K562 (cell line): ENCODE data around the gene HYAL1. TPM values are rescaled to one million over a fixed set of nuclear protein-coding genes. Genes with fewer than 3 reads are reported as not detected.

Experiments used
- ATF3 ChIP-seq, 2 experiments: fragments of 450-650 bp in 1 of 2; sonication (generic) in 1 of 2; formaldehyde crosslinking in 1 of 2; IDR thresholded peaks in 1 of 2; conservative IDR thresholded peaks in 1 of 2; 2 replicates each; pipeline versions ENCODE4 v1.6.1 to v1.8.1; 2016 to 2023; ENCODE audit warnings: mild to moderate bottlenecking in 2 of 2, moderate library complexity in 2 of 2, inconsistent platforms in 1 of 2, missing genetic modification reagents in 1 of 2
- ATF4 ChIP-seq: fragments of 450-650 bp; formaldehyde crosslinking; IDR thresholded peaks from 2 replicates; pipeline ENCODE4 v1.4.0; 2022; ENCODE audit warnings: mild to moderate bottlenecking, moderate library complexity
- ELK1 ChIP-seq: sonication (generic); formaldehyde crosslinking; IDR thresholded peaks from 2 replicates; pipeline ENCODE4 v1.8.1; 2022; ENCODE audit warnings: missing genetic modification reagents
- ETV6 ChIP-seq, 3 experiments: fragments of 150-350 bp in 1 of 3; sonication (generic) in 1 of 3; formaldehyde crosslinking in 1 of 3; IDR thresholded peaks; 2 replicates each; pipeline versions ENCODE4 v1.6.1 to v1.8.0; 2014 to 2022; ENCODE audit warnings: borderline replicate concordance in 2 of 3, low read depth in 2 of 3, antibody characterized with exemption in 1 of 3, low read length in 1 of 3, mild to moderate bottlenecking in 1 of 3, missing genetic modification reagents in 1 of 3
- FOXO4 ChIP-seq: fragments of 450-650 bp; formaldehyde crosslinking; IDR thresholded peaks from 2 replicates; pipeline ENCODE4 v1.4.0; 2020; ENCODE audit warnings: mild to moderate bottlenecking, moderate library complexity
- HINFP ChIP-seq: fragments of 450-650 bp; conservative IDR thresholded peaks from 2 replicates; pipeline ENCODE4 v1.6.1; 2016; ENCODE audit warnings: missing genetic modification characterization, low read depth, mild to moderate bottlenecking, control low read depth, missing compliant biosample characterization
- KLF6 ChIP-seq: fragments of 250-450 bp; sonication (Bioruptor Pico); IDR thresholded peaks from 2 replicates; pipeline ENCODE4 v1.4.0; 2020; ENCODE audit warnings: mild to moderate bottlenecking, moderate library complexity, borderline replicate concordance
- MXI1 ChIP-seq: IDR thresholded peaks from 2 replicates; pipeline ENCODE4 v1.6.1; 2011; ENCODE audit warnings: low read depth, mild to moderate bottlenecking, improper control_type of control experiment, low read length
- NFIC ChIP-seq: fragments of 450-650 bp; IDR thresholded peaks from 2 replicates; pipeline ENCODE4 v1.6.1; 2017; ENCODE audit warnings: mild to moderate bottlenecking, inconsistent platforms
- RBFOX2 ChIP-seq: fragments of 200-400 bp; formaldehyde crosslinking; IDR thresholded peaks from 2 replicates; pipeline ENCODE4 v1.6.1; 2017; ENCODE audit warnings: low read depth, mild to moderate bottlenecking, low read length, moderate library complexity
- ZBTB17 ChIP-seq: fragments of 450-650 bp; formaldehyde crosslinking; IDR thresholded peaks from 2 replicates; pipeline ENCODE4 v1.4.0; 2020; ENCODE audit warnings: mild to moderate bottlenecking
- ZBTB5 ChIP-seq: fragments of 450-650 bp; IDR thresholded peaks from 2 replicates; pipeline ENCODE4 v1.6.1; 2017; ENCODE audit warnings: antibody characterized with exemption
- ZFP1 ChIP-seq: fragments of 450-650 bp; formaldehyde crosslinking; IDR thresholded peaks from 2 replicates; pipeline ENCODE4 v1.4.0; 2020; ENCODE audit warnings: mild to moderate bottlenecking, mixed read lengths
- ZFX ChIP-seq: sonication (generic); formaldehyde crosslinking; IDR thresholded peaks from 2 replicates; pipeline ENCODE4 v1.8.0; 2022; ENCODE audit warnings: mild to moderate bottlenecking, missing genetic modification reagents, moderate library complexity
- polyA plus RNA-seq, 8 experiments: library from polyadenylated mRNA; depleted of rRNA in 4 of 8; stranded (reverse) in 5 of 8; unstranded in 3 of 8; fragments of >200 nt; fragmentation: Nextera tagmentation in 2 of 8; fragmentation: Illumina TruSeq in 1 of 8; extraction: Ambion mirVana in 2 of 8; extraction: Trizol in 1 of 8; gene quantifications; 2 replicates each; pipeline versions ENCODE4 v1.2.1 to v1.2.3, GENCODE V29; 2011 to 2014; ENCODE audit warnings: inconsistent platforms in 1 of 8, missing spikeins in 1 of 8
- total RNA-seq, 7 experiments: library from RNA; depleted of rRNA in 6 of 7; stranded (reverse); fragments of >200 nt in 6 of 7; fragmentation: Illumina TruSeq in 2 of 7; extraction: Trizol in 2 of 7; gene quantifications; 2 replicates each; pipeline versions ENCODE4 v1.2.1 to v1.2.3, GENCODE V29; 2011 to 2021; ENCODE audit warnings: low replicate concordance in 1 of 7

HYAL1 gene
- total and polyA plus RNA-seq, 9 of the 15 experiments (the other 6 are each of a cell fraction or from before 2014, with no cell fraction given), result 1.4 to 8.5 (median 4.7) TPM

GRCh38 chr3:50298836-50299637 lies 4.3 kb downstream of the HYAL1 start, which contains the start of the genes HYAL3 and NAA80 (continued):
- TF ChIP-seq HINFP (no peak), KLF6 (CRISPR knock-in tag) (no peak), ZBTB17 (CRISPR knock-in tag) (no peak), FOXO4 (CRISPR knock-in tag) (no peak), ZFX (CRISPR knock-in tag) (no peak), ELK1 (CRISPR knock-in tag) (no peak), ZBTB5 (no peak), MXI1 (no peak), ATF3 (IDR thresholded peaks at IDR 0.05) (no peak), ATF3 (CRISPR knock-in tag; conservative IDR thresholded peaks at IDR 0.05) (no peak), NFIC (no peak; the same call in 1 of the 2 replicates), RBFOX2 (peak; percentile 80), ATF4 (CRISPR knock-in tag) (no peak), ZFP1 (CRISPR knock-in tag) (no peak), ETV6 (IDR thresholded peaks at IDR 0.05; ENCODE audit: borderline replicate concordance in 1 of 2, low read depth in 2 of 2, low read length in 1 of 2) (no peak), ETV6 (CRISPR knock-in tag; IDR thresholded peaks at IDR 0.05; ENCODE audit: borderline replicate concordance) (no peak)
